ENCODE measurements around the gene SELENOH.

Gene SELENOH

DNA sequence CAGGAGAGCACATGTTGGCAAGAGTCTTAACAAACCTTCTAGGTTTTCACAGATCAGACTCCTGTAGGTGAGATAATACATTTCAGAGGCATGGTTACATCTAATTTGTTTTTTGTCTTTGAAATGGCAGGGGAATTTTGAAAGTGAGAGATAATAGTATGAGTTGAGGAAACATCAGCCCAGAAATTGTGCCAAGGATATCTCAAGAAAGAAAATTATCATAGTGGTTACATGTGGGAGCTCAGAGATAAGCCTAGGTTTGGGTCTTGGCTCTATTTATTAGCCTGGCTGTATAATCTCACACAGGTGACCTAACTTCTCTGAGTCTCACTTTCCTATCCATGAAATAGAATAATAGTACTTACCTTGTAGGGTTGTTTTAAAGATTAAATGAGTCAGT is 9.9 kb downstream of the SELENOH start:
- DNase-seq: no peak

DNA sequence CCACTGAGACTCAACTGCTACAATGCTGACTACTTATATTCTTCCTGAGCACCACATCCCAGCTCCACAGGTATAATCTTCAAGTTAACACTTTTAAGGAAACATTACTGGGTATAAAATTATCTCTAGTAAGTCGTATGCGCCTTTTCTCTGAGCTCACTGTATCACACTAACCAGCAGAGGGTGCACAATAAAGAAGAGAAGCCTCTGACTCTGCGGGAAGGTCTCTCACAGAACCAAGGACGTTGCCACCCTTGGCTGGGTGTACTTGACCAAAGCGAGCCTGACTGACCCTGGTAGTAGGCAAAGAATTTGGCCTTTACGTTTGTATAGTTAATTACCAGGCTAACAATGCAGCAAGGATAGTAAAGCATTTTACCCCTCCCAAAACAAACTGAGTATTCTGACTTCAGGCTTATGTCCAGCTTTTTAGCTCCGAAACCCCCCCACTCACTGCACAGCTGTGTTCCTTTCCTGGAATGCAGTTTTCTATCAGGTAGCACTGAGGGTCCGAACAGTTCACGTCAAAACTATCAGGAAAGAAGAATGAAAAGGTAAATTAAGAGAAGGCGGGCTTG is 10.5 kb downstream of the SELENOH start, which contains the start of gene BTBD18:
Gene BTBD18, minus strand, starts transcription at position 144 of the 578 bp plus-strand sequence. CDS start 631 bp downstream, outside the sequence.
- no peak for DNase-seq

- no peak for DNase-seq
Measured at GRCh38 chr11:57752954-57753353, 11.7 kb downstream of the SELENOH start.

DNA sequence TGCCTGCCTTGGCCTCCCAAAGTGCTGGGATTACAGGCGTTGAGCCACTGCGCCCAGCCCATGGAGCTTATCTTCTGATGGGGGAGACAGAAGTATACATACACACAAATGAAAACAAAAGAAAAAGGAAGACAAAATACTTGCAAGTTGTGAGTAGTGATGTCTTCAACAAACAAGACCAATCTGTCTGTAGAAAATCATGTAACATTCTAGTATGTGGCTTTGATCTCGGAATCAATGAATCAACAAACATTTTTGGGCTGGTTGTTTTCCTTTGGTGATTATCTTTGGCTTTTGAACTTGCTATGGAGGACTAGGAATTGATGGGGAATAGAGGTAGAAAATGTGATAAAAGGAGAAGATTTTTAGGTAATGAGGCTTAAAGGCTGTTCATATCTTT is 16.9 kb downstream of the SELENOH start:
- no peak for DNase-seq

GRCh38 chr11:57761301-57762234 is 20.3 kb downstream of the SELENOH start, which contains the start of gene CTNND1:
Gene CTNND1 (plus strand): TSS chr11:57761802. CDS start chr11:57791479, 29,677 bp downstream.
- no peak for DNase-seq

DNA sequence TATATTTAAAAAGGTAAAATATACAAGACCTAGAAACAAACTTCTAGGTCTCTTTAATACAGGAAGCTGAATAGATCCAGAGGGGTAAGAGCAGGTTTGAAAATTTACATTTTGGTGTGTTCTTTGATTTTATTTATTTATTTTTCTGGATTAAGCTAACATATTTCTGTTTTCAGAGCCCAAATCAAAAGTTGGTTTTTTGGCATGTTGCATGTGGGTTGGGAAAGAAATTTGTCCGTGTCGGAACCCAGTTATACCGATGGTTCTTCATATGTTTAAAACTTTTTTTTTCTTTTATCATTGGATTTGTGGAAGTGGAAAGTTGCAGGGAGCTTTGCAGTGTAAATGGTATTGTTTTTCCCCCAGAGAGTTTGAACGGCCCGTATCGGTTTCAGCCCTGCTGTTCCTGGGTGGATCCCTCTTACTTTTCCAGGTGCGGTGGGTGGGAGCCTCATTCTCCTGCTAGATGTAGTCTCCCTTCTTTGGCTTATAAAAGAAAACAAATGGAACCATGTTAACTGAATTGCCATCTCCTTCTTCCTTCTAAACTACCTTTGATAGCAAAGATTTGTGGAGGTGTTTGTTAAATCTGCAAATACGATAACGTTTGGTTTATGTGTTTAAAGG is 21.1 kb downstream of the SELENOH start:
- no peak for DNase-seq

DNA sequence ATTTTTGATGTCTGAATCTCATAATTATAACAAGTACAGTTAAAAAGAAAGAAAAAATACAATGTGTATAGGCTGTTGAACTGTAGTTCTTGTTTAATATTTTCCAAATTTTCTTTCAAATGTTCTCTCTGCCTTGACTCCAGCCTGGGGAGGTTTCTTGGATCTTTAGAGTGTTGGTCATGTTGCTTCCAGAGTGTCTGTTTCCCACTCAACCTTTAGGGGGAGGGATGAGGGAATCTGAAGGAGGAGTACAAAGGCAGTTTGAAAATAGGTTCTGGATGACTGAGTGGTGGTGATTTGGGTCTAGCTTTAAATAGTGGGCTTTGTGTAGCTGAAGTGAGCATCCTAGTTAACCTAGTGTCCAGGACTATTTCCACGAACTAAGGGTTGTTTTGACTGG is 22.3 kb downstream of the SELENOH start:
- DNase-seq: no peak

- DNase-seq: no peak
Measured at GRCh38 chr11:57764021-57764420, 22.7 kb downstream of the SELENOH start.

- no peak for DNase-seq
Measured at GRCh38 chr11:57764566-57764965, 23.3 kb downstream of the SELENOH start.

DNA sequence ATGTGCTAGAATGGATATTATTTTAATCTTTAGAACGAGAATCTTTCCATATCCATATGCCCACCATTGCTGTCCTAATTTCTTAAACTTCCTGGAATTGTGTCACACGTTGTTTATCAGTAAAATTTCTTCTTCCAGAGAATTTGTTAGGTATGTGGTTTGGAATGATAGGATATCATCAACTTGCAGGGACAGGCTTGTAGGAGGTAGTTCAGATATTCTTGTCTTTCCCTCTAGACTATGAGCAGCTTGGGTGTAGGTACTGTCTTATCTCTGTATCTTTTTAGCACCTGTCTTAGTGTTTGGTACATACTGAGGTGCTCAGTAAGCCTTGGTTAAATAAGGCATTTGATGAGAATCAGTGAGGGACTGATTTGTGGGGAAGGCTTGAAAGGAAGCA is 23.7 kb downstream of the SELENOH start:
- no peak for DNase-seq

- no peak for DNase-seq
Measured at GRCh38 chr11:57770793-57771192, 29.5 kb downstream of the SELENOH start.

GRCh38 chr11:57771365-57771764 is 30.1 kb downstream of the SELENOH start:
- DNase-seq: no peak

DNA sequence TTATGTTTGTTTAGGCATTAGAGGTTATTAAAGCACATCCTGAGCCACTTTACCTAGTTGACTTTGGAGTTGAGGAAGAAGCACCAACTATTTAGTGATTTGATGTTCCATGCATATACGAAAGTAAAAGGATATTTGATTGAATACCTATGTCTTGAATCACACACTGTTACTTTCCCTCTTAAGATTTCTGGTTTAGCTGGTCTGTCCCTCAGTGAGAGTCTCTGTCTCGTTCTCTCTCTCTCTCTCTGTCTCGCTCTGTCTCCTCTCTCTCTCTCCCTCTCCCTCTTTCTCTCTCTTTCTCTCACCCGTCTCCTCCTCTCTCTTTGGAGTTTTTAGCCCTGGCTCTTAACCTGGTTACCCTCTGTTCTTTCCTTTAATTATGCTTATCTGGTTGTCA is 31.3 kb downstream of the SELENOH start:
- DNase-seq: no peak

GRCh38 chr11:57773026-57773598 is 31.8 kb downstream of the SELENOH start:
- DNase-seq: no peak

- DNase-seq: no peak
Measured at GRCh38 chr11:57775491-57775890, 34.2 kb downstream of the SELENOH start.

DNA sequence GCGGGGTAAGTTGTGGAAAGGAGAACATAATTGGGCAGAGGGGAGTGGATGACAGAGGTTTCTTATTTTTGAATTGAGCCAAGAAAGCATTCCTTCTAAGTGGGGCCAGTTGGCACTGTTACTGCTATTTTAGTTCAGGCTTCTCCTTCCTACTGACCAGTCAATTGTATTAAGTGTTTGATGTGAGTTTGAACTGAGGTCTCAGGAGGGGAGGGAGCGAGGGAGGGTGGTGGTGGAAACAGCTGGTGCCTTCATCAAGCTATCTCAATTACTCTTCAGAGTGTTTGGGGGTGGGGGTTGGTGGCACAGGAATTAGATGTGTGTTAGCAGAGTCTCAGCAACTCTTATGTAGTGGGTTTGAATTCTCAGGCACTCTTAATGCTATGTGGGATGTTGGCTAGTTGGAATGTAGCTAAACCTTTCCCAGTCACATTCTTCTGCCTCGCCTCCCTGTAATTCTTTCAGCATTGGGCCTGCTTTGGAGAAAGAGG is 34.8 kb downstream of the SELENOH start:
- DNase-seq: no peak

GRCh38 chr11:57776577-57777210 is 35.4 kb downstream of the SELENOH start:
- no peak for DNase-seq

DNA sequence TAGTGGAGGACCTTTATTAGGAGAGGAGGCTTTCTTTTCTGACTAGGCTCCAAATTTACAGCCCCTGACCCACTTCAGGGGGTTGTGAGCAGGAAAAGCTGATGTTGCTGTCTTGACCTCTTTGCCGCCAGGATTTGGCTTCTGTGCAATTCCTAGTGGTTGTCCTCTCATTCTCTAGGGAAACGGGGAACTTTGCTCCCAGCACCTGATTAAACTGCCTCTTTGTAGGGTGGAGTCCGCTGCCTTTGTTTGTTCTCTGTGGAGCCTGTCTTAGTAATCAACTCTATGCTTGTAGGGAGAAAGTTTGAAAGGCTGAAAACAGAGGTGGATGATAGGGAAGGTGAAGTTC is 36.7 kb downstream of the SELENOH start:
- DNase-seq: no peak

GRCh38 chr11:57778318-57779037 is 37.2 kb downstream of the SELENOH start:
- no peak for DNase-seq

DNA sequence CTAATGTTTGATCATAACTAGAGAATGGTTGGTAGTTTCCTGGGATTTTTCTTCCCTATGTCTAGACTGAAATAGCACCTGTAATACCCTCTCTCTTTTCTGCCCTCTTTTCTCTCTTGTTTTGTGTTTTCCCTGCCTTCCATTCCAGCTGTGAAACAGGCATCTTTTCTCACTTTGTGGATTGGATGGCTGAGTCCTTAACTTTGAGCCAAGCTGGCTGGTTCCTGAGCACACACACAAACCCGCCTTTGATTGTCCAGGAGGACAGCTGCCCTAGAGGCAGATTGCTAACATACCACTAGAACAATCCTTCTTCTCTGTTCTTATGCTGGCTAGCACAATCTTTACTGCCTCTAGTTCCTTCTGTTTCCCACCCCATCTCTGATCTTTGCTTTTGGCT is 38.0 kb downstream of the SELENOH start:
- DNase-seq: no peak

- DNase-seq: no peak
Measured at GRCh38 chr11:57781529-57781943, 40.2 kb downstream of the SELENOH start.

GRCh38 chr11:57785072-57785471 is 43.8 kb downstream of the SELENOH start:
- no peak for DNase-seq
